ENCODE measurements around the gene SLC25A28.

Gene SLC25A28

DNA sequence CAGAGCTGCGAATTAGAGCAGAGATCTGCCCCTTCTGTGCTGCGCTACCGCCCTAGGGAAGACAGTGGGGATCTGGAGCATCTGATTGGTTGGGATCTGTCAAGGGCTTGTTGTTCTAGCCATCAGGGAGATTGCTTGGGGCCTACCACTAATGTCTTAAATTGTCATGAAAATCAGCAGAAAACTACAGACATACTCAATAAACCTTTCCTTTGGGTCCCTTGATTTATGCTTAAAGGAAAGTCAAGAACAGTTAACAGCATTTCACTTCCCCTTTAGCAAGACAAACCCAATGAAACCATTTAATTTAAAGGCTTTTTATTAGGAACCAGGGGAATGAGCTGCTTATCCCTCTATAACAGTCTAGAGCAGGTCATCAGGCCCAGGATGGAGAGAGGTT, 10.0 kb downstream of the SLC25A28 start:
- H3K36me3 ChIP-seq (ENCODE audit: insufficient read depth, low read length) = peaks cover 8% of the 10 kb centered on the region; the same call in 1 of the 2 replicates
- no peak overlapping the region for H3K4me3 ChIP-seq (ENCODE audit: low read length, poor library complexity, severe bottlenecking)
- no peaks in the 10 kb centered on the region for H3F3A ChIP-seq (ENCODE audit: low read depth)
- no peaks in the 10 kb centered on the region for H4K20me1 ChIP-seq (ENCODE audit: insufficient read depth, low read length, poor library complexity, severe bottlenecking)
- H3K4me2 ChIP-seq (ENCODE audit: low read depth, low read length, poor library complexity, severe bottlenecking) = no peak overlapping the region
- H3K9me3 ChIP-seq (ENCODE audit: insufficient read depth, low read depth, low read length) = no peaks in the 10 kb centered on the region
- H3K9me2 ChIP-seq (replicated peaks; ENCODE audit: low read depth, low read length) = no peaks in the 10 kb centered on the region
- H3K4me1 ChIP-seq (ENCODE audit: insufficient read depth, low read length, poor library complexity, severe bottlenecking) = no peaks in the 10 kb centered on the region
- no peak overlapping the region for H3K9ac ChIP-seq (ENCODE audit: low read depth, low read length, poor library complexity, severe bottlenecking)
- no peak overlapping the region for H2AFZ ChIP-seq (ENCODE audit: low read length)
- no peaks in the 10 kb centered on the region for H3K79me2 ChIP-seq (ENCODE audit: insufficient read depth, low read length)
- no peaks in the 10 kb centered on the region for H3K27me3 ChIP-seq (ENCODE audit: insufficient read depth, low read length, poor library complexity, severe bottlenecking)
- TF ChIP-seq EZH2phosphoT487 (IDR thresholded peaks at IDR 0.05; ENCODE audit: borderline replicate concordance) = no peak
- no peak for TF ChIP-seq CTCF (conservative IDR thresholded peaks at IDR 0.05; ENCODE audit: low read length)

- no peaks in the 10 kb centered on the region for H3K9me3 ChIP-seq (ENCODE audit: insufficient read depth, low read depth, low read length)
- no peak overlapping the region for H2AFZ ChIP-seq (ENCODE audit: low read length)
- no peaks in the 10 kb centered on the region for H3K27me3 ChIP-seq (ENCODE audit: insufficient read depth, low read length, poor library complexity, severe bottlenecking)
- H3F3A ChIP-seq (ENCODE audit: low read depth) = no peaks in the 10 kb centered on the region
- no peak overlapping the region for H3K4me3 ChIP-seq (ENCODE audit: low read length, poor library complexity, severe bottlenecking)
- no peak overlapping the region for H3K4me2 ChIP-seq (ENCODE audit: low read depth, low read length, poor library complexity, severe bottlenecking)
- no peaks in the 10 kb centered on the region for H3K4me1 ChIP-seq (ENCODE audit: insufficient read depth, low read length, poor library complexity, severe bottlenecking)
- TF ChIP-seq EZH2phosphoT487 (IDR thresholded peaks at IDR 0.05; ENCODE audit: borderline replicate concordance) (no peak), CTCF (conservative IDR thresholded peaks at IDR 0.05; ENCODE audit: low read length) (no peak)
- H3K9ac ChIP-seq (ENCODE audit: low read depth, low read length, poor library complexity, severe bottlenecking) = no peak overlapping the region
- H3K79me2 ChIP-seq (ENCODE audit: insufficient read depth, low read length) = no peaks in the 10 kb centered on the region
- no peaks in the 10 kb centered on the region for H4K20me1 ChIP-seq (ENCODE audit: insufficient read depth, low read length, poor library complexity, severe bottlenecking)
- no peaks in the 10 kb centered on the region for H3K9me2 ChIP-seq (replicated peaks; ENCODE audit: low read depth, low read length)
- peaks cover 8% of the 10 kb centered on the region; the same call in 1 of the 2 replicates for H3K36me3 ChIP-seq (ENCODE audit: insufficient read depth, low read length)
These were observed 11.1 kb downstream of the SLC25A28 start for GRCh38 chr10:99609186-99609585.

- Histone ChIP-seq H3K9me3 (ENCODE audit: insufficient read depth, low read depth, low read length) (no peaks in the 10 kb centered on the region), H3K36me3 (ENCODE audit: insufficient read depth, low read length) (no peaks in the 10 kb centered on the region), H3F3A (ENCODE audit: low read depth) (no peaks in the 10 kb centered on the region), H3K4me3 (ENCODE audit: low read length, poor library complexity, severe bottlenecking) (no peak overlapping the region), H2AFZ (ENCODE audit: low read length) (no peak overlapping the region), H4K20me1 (ENCODE audit: insufficient read depth, low read length, poor library complexity, severe bottlenecking) (no peaks in the 10 kb centered on the region), H3K27me3 (ENCODE audit: insufficient read depth, low read length, poor library complexity, severe bottlenecking) (no peaks in the 10 kb centered on the region), H3K4me1 (ENCODE audit: insufficient read depth, low read length, poor library complexity, severe bottlenecking) (no peaks in the 10 kb centered on the region), H3K79me2 (ENCODE audit: insufficient read depth, low read length) (no peaks in the 10 kb centered on the region), H3K4me2 (ENCODE audit: low read depth, low read length, poor library complexity, severe bottlenecking) (no peak overlapping the region), H3K9me2 (replicated peaks; ENCODE audit: low read depth, low read length) (no peaks in the 10 kb centered on the region), H3K9ac (ENCODE audit: low read depth, low read length, poor library complexity, severe bottlenecking) (no peak overlapping the region)
- no peak for TF ChIP-seq CTCF (conservative IDR thresholded peaks at IDR 0.05; ENCODE audit: low read length)
- TF ChIP-seq EZH2phosphoT487 (IDR thresholded peaks at IDR 0.05; ENCODE audit: borderline replicate concordance) = no peak
These were observed 14.9 kb downstream of the SLC25A28 start for GRCh38 chr10:99605351-99605750.
